Esophagus squamous epithelium (tissue), 4 donors: ENCODE measurements around the gene ANKRD31.

Experiments used
- POLR2A ChIP-seq, 4 donors: fragments of 450-650 bp; IDR thresholded peaks; one replicate each; pipeline ENCODE4 v1.6.1; 2017; ENCODE audit warnings: antibody characterized with exemption in 4 of 4, mild to moderate bottlenecking in 4 of 4, moderate library complexity in 3 of 4
- TF ChIP-seq, protein P1 (sequence below), 6 experiments: fragments of 450-650 bp in 4 of 6; fragments of 200-600 bp in 2 of 6; sonication (generic) in 2 of 6; IDR thresholded peaks; one replicate each; pipeline ENCODE4 v1.5.1; 2016 to 2019; ENCODE audit warnings: antibody characterized with exemption in 6 of 6, mild to moderate bottlenecking in 4 of 6, moderate library complexity in 4 of 6

DNA sequence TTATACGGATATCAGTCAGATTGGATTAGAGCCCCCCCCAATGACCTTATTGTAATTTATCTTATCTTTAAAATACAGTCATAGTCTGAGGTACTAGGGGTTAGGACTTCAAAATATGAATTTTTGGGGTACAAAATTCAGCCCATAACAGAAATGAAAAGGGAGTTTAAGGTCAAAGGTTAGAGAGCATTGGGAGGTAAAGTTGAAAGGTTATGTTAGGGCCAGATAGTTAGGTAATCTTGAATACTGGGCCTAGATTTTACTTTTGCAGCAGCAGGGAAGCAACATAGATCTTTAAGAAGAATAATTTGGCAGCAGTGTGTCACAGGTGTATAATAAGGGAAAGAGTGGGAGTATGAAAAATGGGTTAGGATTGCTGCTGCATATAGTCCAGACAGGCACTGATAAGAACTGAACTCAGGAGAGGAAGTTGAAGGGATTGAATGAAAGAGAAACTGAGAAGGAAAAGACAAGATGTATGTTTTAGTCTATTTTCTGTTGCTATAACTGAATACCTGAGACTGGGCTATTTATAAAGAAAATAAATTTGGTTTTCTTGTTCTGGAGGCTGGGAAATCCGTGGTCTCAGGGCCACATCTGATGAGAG lies 173.7 kb downstream of the ANKRD31 start:
- TF ChIP-seq, protein P1, sequence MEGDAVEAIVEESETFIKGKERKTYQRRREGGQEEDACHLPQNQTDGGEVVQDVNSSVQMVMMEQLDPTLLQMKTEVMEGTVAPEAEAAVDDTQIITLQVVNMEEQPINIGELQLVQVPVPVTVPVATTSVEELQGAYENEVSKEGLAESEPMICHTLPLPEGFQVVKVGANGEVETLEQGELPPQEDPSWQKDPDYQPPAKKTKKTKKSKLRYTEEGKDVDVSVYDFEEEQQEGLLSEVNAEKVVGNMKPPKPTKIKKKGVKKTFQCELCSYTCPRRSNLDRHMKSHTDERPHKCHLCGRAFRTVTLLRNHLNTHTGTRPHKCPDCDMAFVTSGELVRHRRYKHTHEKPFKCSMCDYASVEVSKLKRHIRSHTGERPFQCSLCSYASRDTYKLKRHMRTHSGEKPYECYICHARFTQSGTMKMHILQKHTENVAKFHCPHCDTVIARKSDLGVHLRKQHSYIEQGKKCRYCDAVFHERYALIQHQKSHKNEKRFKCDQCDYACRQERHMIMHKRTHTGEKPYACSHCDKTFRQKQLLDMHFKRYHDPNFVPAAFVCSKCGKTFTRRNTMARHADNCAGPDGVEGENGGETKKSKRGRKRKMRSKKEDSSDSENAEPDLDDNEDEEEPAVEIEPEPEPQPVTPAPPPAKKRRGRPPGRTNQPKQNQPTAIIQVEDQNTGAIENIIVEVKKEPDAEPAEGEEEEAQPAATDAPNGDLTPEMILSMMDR (IDR thresholded peaks at IDR 0.05), result no peak
- no peak for TF ChIP-seq POLR2A (IDR thresholded peaks at IDR 0.05)
